Tibial nerve (tissue), 4 donors: ENCODE data around the gene SELENBP1. TPM values are rescaled to one million over a fixed set of nuclear protein-coding genes. Genes with fewer than 3 reads are reported as not detected.
"Not testable (repeated sequence)": the region's sequence is repeated elsewhere in the genome, so short reads cannot be mapped to it uniquely, and the experiment has no call there.

Source experiments
- DNase-seq, 2 donors: peaks; one replicate each; pipeline ENCODE4 v3.0.0-alpha.2; 2019; ENCODE audit warnings: low spot score in 2 of 2
- H3K27ac ChIP-seq, 4 donors: fragments of 200-600 bp; sonication (generic) in 3 of 4; one replicate each; pipeline ENCODE4 v1.5.1; 2017 to 2019; ENCODE audit warnings: mild to moderate bottlenecking in 1 of 4
- H3K27me3 ChIP-seq, 2 donors: fragments of 200-600 bp; sonication (generic) in 1 of 2; one replicate each; pipeline versions ENCODE4 v1.5.1 to v1.6.0; 2017 to 2019
- H3K36me3 ChIP-seq, 3 donors: fragments of 200-600 bp; sonication (generic); one replicate each; pipeline ENCODE4 v1.5.1; 2018 to 2019
- H3K4me1 ChIP-seq, 4 donors: fragments of 200-600 bp; sonication (generic) in 3 of 4; one replicate each; pipeline ENCODE4 v1.5.1; 2017 to 2019
- H3K4me3 ChIP-seq, 4 donors: fragments of 200-600 bp; sonication (generic) in 3 of 4; one replicate each; pipeline ENCODE4 v1.5.1; 2017 to 2019; ENCODE audit warnings: mild to moderate bottlenecking in 1 of 4, moderate library complexity in 1 of 4
- H3K9me3 ChIP-seq, 4 donors: fragments of 200-600 bp; sonication (generic) in 3 of 4; one replicate each; pipeline ENCODE4 v1.5.1; 2017 to 2019
- EP300 ChIP-seq, 2 donors: sonication (generic); formaldehyde crosslinking; IDR thresholded peaks; one replicate each; pipeline ENCODE4 v1.6.1; 2017; ENCODE audit warnings: antibody characterized with exemption in 2 of 2, mild to moderate bottlenecking in 1 of 2
- POLR2A ChIP-seq, 2 donors: fragments of 450-650 bp; IDR thresholded peaks; one replicate each; pipeline ENCODE4 v1.6.1; 2017; ENCODE audit warnings: antibody characterized with exemption in 2 of 2, mild to moderate bottlenecking in 2 of 2, moderate library complexity in 2 of 2
- WGBS, 2 donors: methylation state at CpG; one replicate each; pipeline ENCODE4 v1.1.5; 2018; 5-methylcytosine and 5-hydroxymethylcytosine counted together
- total RNA-seq, 4 donors: library from RNA; depleted of rRNA; stranded (reverse); fragments of >200 nt; gene quantifications; one replicate each; pipeline ENCODE4 v1.1.0, GENCODE V29; 2016
- TF ChIP-seq, protein P1 (sequence below), 5 experiments: fragments of 200-600 bp in 3 of 5; fragments of 450-650 bp in 2 of 5; sonication (generic) in 3 of 5; IDR thresholded peaks; one replicate each; pipeline ENCODE4 v1.5.1; 2016 to 2019; ENCODE audit warnings: antibody characterized with exemption in 5 of 5, mild to moderate bottlenecking in 3 of 5, moderate library complexity in 2 of 5

SELENBP1 gene
- total RNA-seq, 4 donors from 2014 or later: 65.7 to 159 (median 130) TPM

DNA sequence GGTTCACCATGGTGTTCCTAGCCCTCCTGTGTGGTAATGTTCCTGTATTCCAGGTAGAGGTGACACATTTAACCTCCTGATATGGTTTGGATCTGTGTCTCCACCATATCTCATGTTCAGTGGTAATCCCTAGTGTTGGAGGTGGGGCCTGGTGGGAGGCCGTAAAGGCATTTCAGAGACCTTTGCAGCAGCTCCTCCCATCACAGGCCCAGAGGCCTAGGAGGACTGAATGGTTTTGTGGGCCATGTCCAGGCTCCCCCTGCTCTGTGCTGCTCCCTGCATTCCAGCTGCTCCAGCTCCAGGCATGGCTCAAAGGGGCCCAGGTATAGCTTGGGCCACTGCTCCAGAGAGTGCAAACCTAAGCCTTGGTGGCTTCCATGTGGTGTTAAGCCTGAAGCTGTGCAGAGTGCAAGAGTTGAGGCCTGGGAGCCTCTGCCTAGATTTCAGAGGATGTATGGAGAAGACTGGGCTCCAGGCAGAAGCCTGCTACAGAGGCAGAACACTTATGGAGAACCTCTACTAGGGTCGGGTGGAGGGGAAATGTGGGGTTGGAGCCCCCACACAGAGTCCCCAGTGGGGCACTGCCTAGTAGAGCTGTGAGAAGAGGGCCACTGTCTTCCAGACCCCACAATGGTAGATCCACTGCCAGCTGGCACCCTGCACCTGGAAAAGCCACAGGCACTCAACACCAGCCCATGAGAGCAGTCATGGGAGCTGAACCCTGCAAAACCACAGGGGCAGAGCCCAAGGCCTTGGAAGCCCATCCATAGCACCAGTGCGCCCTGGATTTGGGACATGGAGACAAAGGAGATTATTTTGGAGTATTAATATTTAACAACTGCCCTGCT, 10.0 kb downstream of the SELENBP1 start:
- no peak overlapping the region for H3K27ac ChIP-seq
- no peaks in the 10 kb centered on the region for H3K27me3 ChIP-seq
- H3K4me1 ChIP-seq: peaks cover 0 to 2% (median 0%) of the 10 kb centered on the region in 4 donors
- H3K4me3 ChIP-seq: no peak overlapping the region
- 92 to 94% methylated on average over 2 to 3 of the region's 3 CpGs for WGBS, 2 donors
- DNase-seq: no peak
- H3K9me3 ChIP-seq: peaks cover 0 to 8% (median 0%) of the 10 kb centered on the region in 4 donors
- H3K36me3 ChIP-seq: peaks cover 0 to 49% (median 0%) of the 10 kb centered on the region in 3 donors
- TF ChIP-seq, protein P1, sequence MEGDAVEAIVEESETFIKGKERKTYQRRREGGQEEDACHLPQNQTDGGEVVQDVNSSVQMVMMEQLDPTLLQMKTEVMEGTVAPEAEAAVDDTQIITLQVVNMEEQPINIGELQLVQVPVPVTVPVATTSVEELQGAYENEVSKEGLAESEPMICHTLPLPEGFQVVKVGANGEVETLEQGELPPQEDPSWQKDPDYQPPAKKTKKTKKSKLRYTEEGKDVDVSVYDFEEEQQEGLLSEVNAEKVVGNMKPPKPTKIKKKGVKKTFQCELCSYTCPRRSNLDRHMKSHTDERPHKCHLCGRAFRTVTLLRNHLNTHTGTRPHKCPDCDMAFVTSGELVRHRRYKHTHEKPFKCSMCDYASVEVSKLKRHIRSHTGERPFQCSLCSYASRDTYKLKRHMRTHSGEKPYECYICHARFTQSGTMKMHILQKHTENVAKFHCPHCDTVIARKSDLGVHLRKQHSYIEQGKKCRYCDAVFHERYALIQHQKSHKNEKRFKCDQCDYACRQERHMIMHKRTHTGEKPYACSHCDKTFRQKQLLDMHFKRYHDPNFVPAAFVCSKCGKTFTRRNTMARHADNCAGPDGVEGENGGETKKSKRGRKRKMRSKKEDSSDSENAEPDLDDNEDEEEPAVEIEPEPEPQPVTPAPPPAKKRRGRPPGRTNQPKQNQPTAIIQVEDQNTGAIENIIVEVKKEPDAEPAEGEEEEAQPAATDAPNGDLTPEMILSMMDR (IDR thresholded peaks at IDR 0.05): no peak
- TF ChIP-seq POLR2A (IDR thresholded peaks at IDR 0.05): no peak
- no peak for TF ChIP-seq EP300 (IDR thresholded peaks at IDR 0.05)

GRCh38 chr1:151361883-151362282, 10.6 kb downstream of the SELENBP1 start:
- peaks cover 0 to 49% (median 0%) of the 10 kb centered on the region in 3 donors for H3K36me3 ChIP-seq
- no peak overlapping the region for H3K4me3 ChIP-seq
- no peaks in the 10 kb centered on the region for H3K4me1 ChIP-seq
- no peaks in the 10 kb centered on the region for H3K27me3 ChIP-seq
- TF ChIP-seq POLR2A (IDR thresholded peaks at IDR 0.05) (no peak), EP300 (IDR thresholded peaks at IDR 0.05) (no peak)
- TF ChIP-seq, protein P1 (IDR thresholded peaks at IDR 0.05): no peak
- H3K27ac ChIP-seq: no peak overlapping the region
- peaks cover 0 to 8% (median 0%) of the 10 kb centered on the region in 4 donors for H3K9me3 ChIP-seq
- DNase-seq: no peak

- WGBS, 2 donors: 34 to 38% methylated on average over 2 of the region's 2 CpGs
- Histone ChIP-seq H3K36me3 (no peaks in the 10 kb centered on the region), H3K4me1 (no peaks in the 10 kb centered on the region), H3K4me3 (no peak overlapping the region), H3K9me3 (no peaks in the 10 kb centered on the region), H3K27ac (no peak overlapping the region), H3K27me3 (no peaks in the 10 kb centered on the region)
- DNase-seq: no peak
- TF ChIP-seq EP300 (IDR thresholded peaks at IDR 0.05) (no peak), POLR2A (IDR thresholded peaks at IDR 0.05) (no peak)
- TF ChIP-seq, protein P1 (IDR thresholded peaks at IDR 0.05): no peak
These were observed 15.8 kb downstream of the SELENBP1 start for GRCh38 chr1:151356696-151357095.

- H3K27me3 ChIP-seq: no peaks in the 10 kb centered on the region
- no peak overlapping the region for H3K27ac ChIP-seq
- WGBS, 2 donors: 86 to 89% methylated on average over 6 of the region's 6 CpGs
- DNase-seq: no peak
- no peaks in the 10 kb centered on the region for H3K9me3 ChIP-seq
- no peak overlapping the region for H3K4me3 ChIP-seq
- H3K36me3 ChIP-seq: no peaks in the 10 kb centered on the region
- H3K4me1 ChIP-seq: peaks cover 0 to 6% (median 2%) of the 10 kb centered on the region in 4 donors
- TF ChIP-seq, protein P1 (IDR thresholded peaks at IDR 0.05): no peak
These were observed 20.3 kb downstream of the SELENBP1 start for GRCh38 chr1:151352021-151352718.

DNA sequence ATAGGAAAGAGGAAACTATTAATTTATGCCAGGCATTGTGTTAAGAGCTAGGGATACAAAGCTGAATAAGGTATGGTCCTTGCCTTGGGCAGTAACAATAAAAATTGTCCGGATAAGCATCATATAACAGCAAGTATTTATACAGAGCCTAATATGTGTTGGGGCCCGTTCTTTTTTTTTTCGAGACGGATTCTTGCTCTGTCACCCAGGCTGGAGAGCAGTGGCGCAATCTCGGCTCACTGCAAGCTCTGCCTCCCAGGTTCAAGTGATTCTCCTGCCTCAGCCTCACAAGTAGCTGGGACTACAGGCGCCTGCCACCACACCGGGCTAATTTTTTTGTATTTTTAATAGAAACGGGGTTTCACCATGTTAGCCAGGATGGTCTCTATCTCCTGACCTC, 22.2 kb downstream of the SELENBP1 start:
- not testable (repeated sequence) for H3K27ac ChIP-seq, H3K36me3 ChIP-seq, DNase-seq, H3K27me3 ChIP-seq, H3K4me3 ChIP-seq, H3K9me3 ChIP-seq
- peaks cover 0 to 17% (median 9%) of the 10 kb centered on the region in 4 donors for H3K4me1 ChIP-seq
- 90 to 94% methylated on average over 9 of the region's 9 CpGs for WGBS, 2 donors
